ENCODE measurements around the gene CSMD2.
A peak's percentile ranks its signal among the peaks of the same experiment; 100 is the strongest.

DNA sequence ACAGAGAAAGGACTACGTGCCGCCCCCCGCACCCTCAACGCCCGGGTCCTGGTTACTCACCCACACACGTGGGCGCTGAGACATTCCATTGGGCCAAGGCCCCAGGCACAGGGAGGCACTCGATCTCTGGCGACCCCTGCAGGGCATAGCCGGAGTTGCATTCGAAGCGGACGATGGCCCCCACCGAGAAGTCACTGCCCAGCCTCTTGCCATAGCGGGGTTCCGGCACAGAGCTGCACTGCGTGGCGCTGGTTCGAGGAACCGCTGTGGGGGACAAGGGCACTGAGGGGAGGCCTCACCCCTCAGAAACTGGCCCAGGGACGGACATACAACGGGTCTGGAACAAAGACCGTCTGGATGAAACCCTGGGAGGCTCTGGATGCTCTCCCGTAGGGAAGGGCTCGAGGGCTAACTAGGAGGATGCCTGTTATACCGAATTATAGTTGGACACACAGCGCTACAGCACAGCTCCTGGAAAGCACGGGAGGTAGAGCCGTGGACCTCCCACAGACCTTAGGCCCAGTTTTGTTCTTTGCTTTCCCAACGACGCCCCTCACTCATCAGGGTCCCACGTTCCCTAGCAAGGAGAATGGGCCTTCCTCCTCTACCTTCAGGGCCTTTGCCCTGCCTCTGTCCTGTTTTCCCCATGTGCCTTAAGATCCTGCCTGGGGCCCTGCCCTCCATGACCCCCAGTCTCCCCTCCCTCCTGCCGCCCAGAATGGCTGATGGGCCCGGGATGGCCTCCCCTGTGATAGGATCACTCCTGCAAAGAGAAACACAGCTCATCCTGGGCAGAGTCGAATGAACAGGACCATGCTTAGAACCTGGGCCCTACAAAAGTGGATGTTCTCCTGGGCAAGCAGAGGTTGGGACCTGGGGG is 539.8 kb downstream of the CSMD2 start:
- TF ChIP-seq, protein P1, sequence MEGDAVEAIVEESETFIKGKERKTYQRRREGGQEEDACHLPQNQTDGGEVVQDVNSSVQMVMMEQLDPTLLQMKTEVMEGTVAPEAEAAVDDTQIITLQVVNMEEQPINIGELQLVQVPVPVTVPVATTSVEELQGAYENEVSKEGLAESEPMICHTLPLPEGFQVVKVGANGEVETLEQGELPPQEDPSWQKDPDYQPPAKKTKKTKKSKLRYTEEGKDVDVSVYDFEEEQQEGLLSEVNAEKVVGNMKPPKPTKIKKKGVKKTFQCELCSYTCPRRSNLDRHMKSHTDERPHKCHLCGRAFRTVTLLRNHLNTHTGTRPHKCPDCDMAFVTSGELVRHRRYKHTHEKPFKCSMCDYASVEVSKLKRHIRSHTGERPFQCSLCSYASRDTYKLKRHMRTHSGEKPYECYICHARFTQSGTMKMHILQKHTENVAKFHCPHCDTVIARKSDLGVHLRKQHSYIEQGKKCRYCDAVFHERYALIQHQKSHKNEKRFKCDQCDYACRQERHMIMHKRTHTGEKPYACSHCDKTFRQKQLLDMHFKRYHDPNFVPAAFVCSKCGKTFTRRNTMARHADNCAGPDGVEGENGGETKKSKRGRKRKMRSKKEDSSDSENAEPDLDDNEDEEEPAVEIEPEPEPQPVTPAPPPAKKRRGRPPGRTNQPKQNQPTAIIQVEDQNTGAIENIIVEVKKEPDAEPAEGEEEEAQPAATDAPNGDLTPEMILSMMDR (IDR thresholded peaks at IDR 0.05): peak; percentile 55
- TF ChIP-seq EZH2 (IDR thresholded peaks at IDR 0.05): no peak

All from neural progenitor cell (in vitro differentiated cells).